ENCODE results near the gene RPL36.

The RPL36 gene

DNA sequence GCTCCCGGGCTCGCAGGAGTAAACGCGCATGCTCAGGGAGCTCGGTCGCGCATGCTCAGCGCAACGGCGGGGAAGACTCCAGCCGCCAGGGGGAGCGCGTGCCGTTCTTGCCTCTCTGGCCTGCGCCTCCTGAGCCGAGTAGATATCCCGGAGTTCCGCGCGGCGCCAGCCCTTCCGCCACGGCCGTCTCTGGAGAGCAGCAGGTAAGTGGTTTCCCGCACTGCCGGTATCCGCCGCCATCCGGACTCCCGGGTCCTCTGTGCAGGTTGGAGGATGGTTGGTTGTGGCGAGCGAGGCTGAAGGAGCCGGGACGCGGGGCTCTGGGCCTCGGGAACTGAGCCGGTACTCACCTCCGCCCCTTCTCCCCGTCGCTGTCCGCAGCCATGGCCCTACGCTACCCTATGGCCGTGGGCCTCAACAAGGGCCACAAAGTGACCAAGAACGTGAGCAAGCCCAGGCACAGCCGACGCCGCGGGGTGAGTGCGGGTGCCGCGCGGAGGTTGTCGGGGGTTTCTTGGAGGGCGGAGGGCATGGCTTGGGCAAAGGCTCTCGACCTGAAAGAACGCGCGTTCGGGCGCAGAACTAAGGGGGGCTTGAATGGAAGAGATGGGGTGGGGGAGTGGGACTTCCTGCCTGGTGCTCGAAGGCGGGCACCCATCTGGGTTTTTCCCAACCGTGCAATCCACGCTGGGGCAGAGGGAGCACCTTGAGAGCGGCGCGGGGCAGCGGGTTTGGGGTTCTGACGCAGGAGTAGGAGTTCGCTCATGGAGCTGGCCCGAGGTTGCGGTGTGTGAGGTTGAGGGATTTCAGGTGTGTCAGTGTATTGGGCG is at the start of gene RPL36:
Gene RPL36, plus strand, starts transcription at position 171 of the 830 bp plus-strand sequence. Its CDS starts 213 bp downstream, at position 384.
- peak; percentile 98 for DNase-seq (ENCODE audit: low read depth in 3 of 3)

GRCh38 chr19:5641171-5641570 is 48.9 kb upstream of the RPL36 start:
- DNase-seq (ENCODE audit: low read depth in 3 of 3) = no peak

DNA sequence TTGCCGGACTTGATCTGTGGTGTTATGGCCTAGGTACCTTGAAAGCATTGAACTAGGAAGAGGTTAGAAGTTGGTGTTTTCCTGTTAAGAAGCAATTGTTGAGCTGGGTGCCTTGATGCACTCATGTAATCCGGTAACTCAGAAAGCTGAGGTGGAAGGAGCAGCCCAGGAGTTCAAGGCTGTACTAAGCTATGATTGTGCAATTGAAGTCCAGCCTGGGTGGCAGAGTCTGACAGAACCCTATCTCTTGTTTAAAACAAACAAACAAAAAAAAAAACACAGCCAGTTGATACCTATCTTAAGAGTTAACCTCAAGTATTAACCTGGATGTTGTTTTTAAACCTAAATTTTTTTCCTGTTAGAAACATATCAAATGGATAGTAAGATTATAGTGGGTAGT is 47.9 kb upstream of the RPL36 start:
- no peak for DNase-seq (ENCODE audit: low read depth in 3 of 3)

DNA sequence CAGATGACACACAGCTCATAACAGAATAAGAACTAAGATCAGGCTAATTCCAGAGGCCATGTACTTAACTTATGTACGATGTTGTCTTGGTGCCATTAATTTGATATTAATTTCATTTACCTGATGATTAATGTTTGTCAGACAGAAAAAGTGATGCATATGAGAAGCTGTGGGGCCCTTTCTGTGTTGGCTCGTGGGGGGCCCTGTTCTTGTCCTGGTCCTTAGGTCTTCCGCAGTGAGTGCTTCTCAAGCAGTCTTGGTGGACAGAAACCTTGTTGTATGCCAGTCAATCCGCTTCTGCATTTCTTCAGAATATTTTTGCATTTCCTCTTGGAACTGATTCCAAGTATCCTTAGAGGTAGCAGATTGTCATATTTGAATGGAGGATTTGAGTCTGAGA is 47.0 kb upstream of the RPL36 start:
- DNase-seq (ENCODE audit: low read depth in 3 of 3) = no peak

- no peak for DNase-seq (ENCODE audit: low read depth in 3 of 3)
Measured at GRCh38 chr19:5644037-5644436, 46.1 kb upstream of the RPL36 start.

DNA sequence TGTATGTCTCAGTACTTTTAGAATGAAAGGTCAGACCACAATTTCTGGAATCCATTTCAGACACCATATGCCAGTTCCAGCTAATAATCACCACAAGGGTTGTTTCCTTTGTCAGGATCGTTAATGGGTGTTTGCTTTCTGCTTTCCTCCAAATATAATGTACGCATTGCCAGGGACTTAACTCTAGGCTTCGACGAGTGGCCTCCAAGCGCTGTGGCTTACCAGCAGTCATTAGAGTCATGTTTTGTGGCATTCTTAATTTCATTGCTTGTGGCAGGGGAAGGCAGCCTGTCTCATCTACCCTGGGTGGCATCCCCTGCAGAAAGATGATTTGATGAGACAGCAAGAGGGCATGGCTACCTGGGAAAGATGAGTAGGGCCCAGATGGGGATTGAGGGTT is 44.7 kb upstream of the RPL36 start:
- no peak for DNase-seq (ENCODE audit: low read depth in 3 of 3)

DNA sequence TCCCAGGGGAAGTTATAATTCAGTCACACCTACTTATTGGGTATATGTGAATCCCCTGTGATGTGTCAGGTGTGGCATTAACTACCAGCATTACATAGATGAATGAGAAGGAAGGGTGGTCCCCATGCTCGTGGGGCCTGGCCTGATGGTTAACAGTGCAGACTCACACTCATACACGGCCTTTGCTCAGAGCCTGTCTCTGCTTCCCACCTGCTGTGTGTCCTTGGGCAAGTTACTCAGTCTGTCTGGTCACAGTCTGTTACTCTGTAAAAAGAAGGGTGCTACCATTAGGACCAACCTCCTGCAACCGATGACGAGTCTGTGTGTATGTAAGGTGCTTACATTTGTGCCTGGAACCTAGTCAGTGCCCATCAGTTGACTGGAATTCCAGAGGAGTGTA is 43.4 kb upstream of the RPL36 start:
- DNase-seq (ENCODE audit: low read depth in 3 of 3) = no peak

- no peak for DNase-seq (ENCODE audit: low read depth in 3 of 3)
Measured at GRCh38 chr19:5648464-5648863, 41.6 kb upstream of the RPL36 start.

- no peak for DNase-seq (ENCODE audit: low read depth in 3 of 3)
Measured at GRCh38 chr19:5651361-5651760, 38.7 kb upstream of the RPL36 start.

- no peak for DNase-seq (ENCODE audit: low read depth in 3 of 3)
Measured at GRCh38 chr19:5652261-5652660, 37.8 kb upstream of the RPL36 start.

- no peak for DNase-seq (ENCODE audit: low read depth in 3 of 3)
Measured at GRCh38 chr19:5654931-5655330, 35.2 kb upstream of the RPL36 start.

- no peak for DNase-seq (ENCODE audit: low read depth in 3 of 3)
Measured at GRCh38 chr19:5655412-5655811, 34.7 kb upstream of the RPL36 start.

DNA sequence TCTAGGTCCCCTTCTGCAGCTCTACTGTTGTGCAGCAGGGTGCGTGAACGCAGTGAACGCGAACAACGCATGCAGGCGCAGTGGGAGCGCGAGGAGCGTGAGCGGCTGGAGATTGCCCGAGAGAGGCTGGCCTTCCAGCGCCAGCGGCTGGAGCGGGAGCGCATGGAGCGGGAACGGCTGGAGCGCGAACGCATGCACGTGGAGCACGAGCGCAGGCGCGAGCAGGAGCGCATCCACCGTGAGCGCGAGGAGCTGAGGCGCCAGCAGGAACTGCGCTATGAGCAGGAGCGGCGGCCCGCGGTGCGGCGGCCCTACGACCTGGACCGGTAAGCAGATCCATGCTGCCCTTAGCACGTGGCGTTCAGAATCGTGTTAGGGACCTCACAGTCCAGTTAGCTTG is 28.6 kb upstream of the RPL36 start:
- no peak for DNase-seq (ENCODE audit: low read depth in 3 of 3)

- DNase-seq (ENCODE audit: low read depth in 3 of 3) = no peak
Measured at GRCh38 chr19:5663904-5664303, 26.2 kb upstream of the RPL36 start.

DNA sequence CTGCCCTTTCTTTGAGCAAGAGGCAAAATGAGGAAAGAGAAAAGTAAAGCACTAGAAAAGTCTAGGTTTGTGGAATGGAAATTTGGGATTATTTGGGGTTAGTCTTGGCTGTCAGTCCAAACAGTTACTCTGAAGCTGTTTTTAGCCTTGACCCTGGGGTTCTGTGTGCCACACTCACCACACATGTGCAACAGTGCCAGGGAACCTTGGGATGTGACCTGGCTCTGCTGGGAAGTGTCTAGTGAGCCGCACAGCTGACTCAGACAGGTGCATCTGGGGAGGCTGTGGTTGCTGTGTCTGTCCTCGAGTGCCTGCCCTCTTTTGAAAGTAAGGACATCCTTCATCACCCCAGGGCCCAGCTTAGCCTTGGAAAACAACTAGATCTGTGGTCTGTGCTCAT is 25.6 kb upstream of the RPL36 start:
- no peak for DNase-seq (ENCODE audit: low read depth in 3 of 3)

- no peak for DNase-seq (ENCODE audit: low read depth in 3 of 3)
Measured at GRCh38 chr19:5665781-5666513, 24.1 kb upstream of the RPL36 start.

GRCh38 chr19:5666921-5667610 is 23.0 kb upstream of the RPL36 start:
- no peak for DNase-seq (ENCODE audit: low read depth in 3 of 3)

DNA sequence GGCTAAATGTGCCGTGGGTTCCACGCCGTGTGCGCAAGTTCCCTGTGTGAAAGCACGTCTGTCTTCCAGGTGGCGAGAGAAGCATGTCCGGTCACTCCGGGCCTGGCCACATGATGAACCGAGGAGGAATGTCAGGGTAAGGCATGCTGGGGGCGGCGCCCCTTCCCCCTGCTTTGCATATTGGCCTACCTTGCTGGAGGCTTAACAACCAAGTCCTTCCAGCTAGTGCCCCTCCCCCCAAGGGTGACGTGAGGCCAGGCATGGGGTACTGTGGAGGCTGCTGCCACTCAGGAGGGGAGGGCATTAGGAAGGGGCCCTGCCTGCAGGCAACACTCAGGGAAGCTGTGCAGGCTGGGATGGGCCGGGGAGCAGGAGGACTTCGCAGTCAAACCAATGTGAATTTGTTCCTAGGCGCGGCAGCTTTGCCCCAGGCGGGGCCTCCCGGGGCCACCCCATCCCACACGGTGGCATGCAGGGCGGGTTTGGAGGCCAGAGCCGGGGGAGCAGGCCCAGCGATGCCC is 22.3 kb upstream of the RPL36 start:
- no peak for DNase-seq (ENCODE audit: low read depth in 3 of 3)

GRCh38 chr19:5669212-5669611 is 20.9 kb upstream of the RPL36 start:
- DNase-seq (ENCODE audit: low read depth in 3 of 3) = no peak

- no peak for DNase-seq (ENCODE audit: low read depth in 3 of 3)
Measured at GRCh38 chr19:5671600-5671999, 18.5 kb upstream of the RPL36 start.

DNA sequence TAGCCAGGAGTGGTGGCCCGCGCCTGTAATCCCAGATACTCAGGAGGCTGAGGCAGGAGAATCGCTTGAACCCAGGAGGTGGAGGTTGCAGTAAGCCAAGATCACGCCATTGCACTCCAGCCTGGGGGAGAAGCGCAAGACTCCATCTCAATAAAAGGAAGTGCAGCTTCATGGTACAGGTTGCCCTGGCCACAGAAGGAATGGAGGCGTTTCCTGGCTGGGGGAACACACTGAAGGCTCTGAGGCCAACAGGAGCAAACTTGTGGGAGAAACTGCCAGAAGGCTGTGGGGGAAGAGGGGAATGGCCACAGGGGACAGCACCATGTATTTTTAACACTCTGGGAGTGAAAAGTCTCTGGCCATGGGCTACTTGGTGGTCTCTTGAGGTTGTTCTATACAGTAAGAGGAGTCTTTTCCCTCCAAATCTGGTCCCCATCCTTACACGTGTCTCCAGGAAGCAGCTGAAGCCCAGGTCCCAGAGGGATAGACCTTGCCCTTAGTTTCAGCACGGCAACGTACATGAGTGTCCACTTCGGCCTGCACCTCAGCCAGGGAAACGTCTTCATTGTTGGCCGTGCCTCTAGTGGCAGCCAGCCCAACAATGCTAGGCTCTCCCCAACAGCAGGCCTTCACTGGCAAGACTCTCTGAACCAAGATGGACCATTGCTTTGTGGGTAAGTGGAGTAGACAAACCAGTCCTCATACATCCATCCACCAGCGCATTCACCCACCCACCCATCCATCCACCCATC is 17.2 kb upstream of the RPL36 start:
- no peak for DNase-seq (ENCODE audit: low read depth in 3 of 3)

DNA sequence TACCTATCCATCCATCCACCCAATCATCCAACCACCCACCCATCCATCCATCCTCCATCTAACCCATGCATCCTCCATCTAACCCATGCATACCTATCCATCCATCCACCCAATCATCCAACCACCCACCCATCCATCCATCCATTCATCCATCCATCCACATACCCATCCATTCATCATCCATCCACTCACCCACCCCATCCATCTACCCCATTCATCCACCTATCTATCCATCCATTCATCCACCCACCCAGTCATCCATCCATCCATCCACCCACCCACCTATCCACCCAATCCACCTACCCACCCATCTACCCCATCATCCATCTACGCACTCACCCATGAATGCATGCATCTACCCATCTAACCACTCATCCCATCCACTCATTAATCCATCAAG is 16.3 kb upstream of the RPL36 start:
- no peak for DNase-seq (ENCODE audit: low read depth in 3 of 3)
